ENCODE data around the gene EYA2.

GRCh38 chr20:46894971-46895905 is 595 bp downstream of the EYA2 start:
- TF ChIP-seq POLR2A (IDR thresholded peaks at IDR 0.05) (no peak), CTCF (IDR thresholded peaks at IDR 0.05) (no peak)
